ENCODE results near the gene PAX5. TPM values are rescaled to one million over a fixed set of nuclear protein-coding genes. Genes with fewer than 3 reads are reported as not detected.

Gene PAX5
- total RNA-seq, 1 experiment from 2014 or later = 6.6 TPM

GRCh38 chr9:36868586-36869282 lies 165.3 kb downstream of the PAX5 start:
- Mint-ChIP-seq H3K27me3 (ENCODE audit: low read depth) (peaks cover 26% of the 10 kb centered on the region), H3K36me3 (no peaks in the 10 kb centered on the region), H3K27ac (no peak overlapping the region), H3K9me3 (no peaks in the 10 kb centered on the region), H3K4me3 (no peak overlapping the region), H3K4me1 (peaks cover 30% of the 10 kb centered on the region)
- TF ChIP-seq ZNF263 (CRISPR knock-in tag; IDR thresholded peaks at IDR 0.05; ENCODE audit: low read depth) (no peak), ATF6 (CRISPR knock-in tag; IDR thresholded peaks at IDR 0.05) (no peak), ZNF138 (CRISPR knock-in tag; conservative IDR thresholded peaks at IDR 0.05) (no peak), ZNF281 (CRISPR knock-in tag; IDR thresholded peaks at IDR 0.05) (no peak), FOXJ3 (CRISPR knock-in tag; IDR thresholded peaks at IDR 0.05; ENCODE audit: borderline replicate concordance) (no peak), FOXK1 (CRISPR knock-in tag; IDR thresholded peaks at IDR 0.05) (no peak), ESRRA (CRISPR knock-in tag; IDR thresholded peaks at IDR 0.05; ENCODE audit: borderline replicate concordance) (no peak)
- TF ChIP-seq, protein P1, sequence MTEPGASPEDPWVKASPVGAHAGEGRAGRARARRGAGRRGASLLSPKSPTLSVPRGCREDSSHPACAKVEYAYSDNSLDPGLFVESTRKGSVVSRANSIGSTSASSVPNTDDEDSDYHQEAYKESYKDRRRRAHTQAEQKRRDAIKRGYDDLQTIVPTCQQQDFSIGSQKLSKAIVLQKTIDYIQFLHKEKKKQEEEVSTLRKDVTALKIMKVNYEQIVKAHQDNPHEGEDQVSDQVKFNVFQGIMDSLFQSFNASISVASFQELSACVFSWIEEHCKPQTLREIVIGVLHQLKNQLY (CRISPR knock-in tag; IDR thresholded peaks at IDR 0.05) = no peak
- ATAC-seq (no peak), DNase-seq (ENCODE audit: low spot score) (no peak)
- ChIA-PET CTCF (interaction anchor here (1.0 to 1.7 kb wide), 8 partner anchors 13 to 516 kb away, joined by 3 to 15 read pairs (median 4); no protein-coding TSS in a partner anchor), POLR2A (no interaction called here)

DNA sequence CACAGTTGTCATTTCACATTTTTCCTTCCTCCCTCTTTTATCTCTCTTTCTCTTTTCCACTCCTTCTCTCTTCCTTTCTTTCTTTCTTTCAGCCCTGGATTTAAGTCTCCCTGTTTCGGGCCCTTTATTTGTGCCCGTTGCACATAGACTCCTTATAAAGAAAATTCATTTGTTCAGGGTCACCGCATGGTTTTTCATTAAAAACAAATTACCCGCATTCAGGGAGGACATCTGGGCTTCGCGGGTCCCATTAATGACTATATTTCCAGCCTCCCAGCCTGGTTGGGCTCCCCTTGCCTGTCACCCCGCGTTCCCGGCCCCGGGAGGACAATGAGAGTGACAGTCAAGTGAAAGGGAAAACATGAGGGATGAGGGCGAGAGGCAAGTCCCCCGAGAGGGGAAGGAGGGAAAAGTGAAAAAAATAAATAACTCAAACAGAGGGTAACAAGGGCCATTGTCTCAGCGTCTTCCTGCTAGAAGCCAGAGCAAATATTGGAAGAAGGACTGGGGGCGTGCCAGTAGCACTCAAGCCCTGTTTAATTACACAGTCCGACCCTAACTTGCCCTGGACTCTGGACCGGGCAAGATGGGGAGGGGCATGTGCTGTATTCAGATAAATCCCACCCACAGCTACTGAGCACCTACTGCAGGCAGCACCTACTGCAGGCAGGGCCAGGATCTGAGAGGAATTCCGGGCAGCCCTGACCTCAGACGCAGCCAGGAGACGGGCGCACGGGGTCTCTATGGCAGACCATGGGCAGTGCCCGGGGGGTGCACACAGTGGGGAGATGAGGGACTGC lies 166.2 kb downstream of the PAX5 start:
- CTCF ChIA-PET = interaction anchor here (1.0 to 1.7 kb wide), 13 partner anchors 12 to 543 kb away, joined by 3 to 15 read pairs (median 4); no protein-coding TSS in a partner anchor
- TF ChIP-seq, protein P1 (CRISPR knock-in tag; IDR thresholded peaks at IDR 0.05) = no peak
- TF ChIP-seq, protein P2, sequence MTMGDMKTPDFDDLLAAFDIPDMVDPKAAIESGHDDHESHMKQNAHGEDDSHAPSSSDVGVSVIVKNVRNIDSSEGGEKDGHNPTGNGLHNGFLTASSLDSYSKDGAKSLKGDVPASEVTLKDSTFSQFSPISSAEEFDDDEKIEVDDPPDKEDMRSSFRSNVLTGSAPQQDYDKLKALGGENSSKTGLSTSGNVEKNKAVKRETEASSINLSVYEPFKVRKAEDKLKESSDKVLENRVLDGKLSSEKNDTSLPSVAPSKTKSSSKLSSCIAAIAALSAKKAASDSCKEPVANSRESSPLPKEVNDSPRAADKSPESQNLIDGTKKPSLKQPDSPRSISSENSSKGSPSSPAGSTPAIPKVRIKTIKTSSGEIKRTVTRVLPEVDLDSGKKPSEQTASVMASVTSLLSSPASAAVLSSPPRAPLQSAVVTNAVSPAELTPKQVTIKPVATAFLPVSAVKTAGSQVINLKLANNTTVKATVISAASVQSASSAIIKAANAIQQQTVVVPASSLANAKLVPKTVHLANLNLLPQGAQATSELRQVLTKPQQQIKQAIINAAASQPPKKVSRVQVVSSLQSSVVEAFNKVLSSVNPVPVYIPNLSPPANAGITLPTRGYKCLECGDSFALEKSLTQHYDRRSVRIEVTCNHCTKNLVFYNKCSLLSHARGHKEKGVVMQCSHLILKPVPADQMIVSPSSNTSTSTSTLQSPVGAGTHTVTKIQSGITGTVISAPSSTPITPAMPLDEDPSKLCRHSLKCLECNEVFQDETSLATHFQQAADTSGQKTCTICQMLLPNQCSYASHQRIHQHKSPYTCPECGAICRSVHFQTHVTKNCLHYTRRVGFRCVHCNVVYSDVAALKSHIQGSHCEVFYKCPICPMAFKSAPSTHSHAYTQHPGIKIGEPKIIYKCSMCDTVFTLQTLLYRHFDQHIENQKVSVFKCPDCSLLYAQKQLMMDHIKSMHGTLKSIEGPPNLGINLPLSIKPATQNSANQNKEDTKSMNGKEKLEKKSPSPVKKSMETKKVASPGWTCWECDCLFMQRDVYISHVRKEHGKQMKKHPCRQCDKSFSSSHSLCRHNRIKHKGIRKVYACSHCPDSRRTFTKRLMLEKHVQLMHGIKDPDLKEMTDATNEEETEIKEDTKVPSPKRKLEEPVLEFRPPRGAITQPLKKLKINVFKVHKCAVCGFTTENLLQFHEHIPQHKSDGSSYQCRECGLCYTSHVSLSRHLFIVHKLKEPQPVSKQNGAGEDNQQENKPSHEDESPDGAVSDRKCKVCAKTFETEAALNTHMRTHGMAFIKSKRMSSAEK (CRISPR knock-in tag; IDR thresholded peaks at IDR 0.05; ENCODE audit: borderline replicate concordance) = no peak
- TF ChIP-seq, protein P3, sequence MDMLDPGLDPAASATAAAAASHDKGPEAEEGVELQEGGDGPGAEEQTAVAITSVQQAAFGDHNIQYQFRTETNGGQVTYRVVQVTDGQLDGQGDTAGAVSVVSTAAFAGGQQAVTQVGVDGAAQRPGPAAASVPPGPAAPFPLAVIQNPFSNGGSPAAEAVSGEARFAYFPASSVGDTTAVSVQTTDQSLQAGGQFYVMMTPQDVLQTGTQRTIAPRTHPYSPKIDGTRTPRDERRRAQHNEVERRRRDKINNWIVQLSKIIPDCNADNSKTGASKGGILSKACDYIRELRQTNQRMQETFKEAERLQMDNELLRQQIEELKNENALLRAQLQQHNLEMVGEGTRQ (CRISPR knock-in tag; IDR thresholded peaks at IDR 0.05) = no peak
- TF ChIP-seq FOXP1 (CRISPR knock-in tag; IDR thresholded peaks at IDR 0.05; ENCODE audit: borderline replicate concordance) (no peak), RELA (CRISPR knock-in tag; IDR thresholded peaks at IDR 0.05; ENCODE audit: borderline replicate concordance) (no peak), ZNF416 (CRISPR knock-in tag; IDR thresholded peaks at IDR 0.05) (no peak), GABPB1 (CRISPR knock-in tag; IDR thresholded peaks at IDR 0.05) (peak; percentile 44; the same call in 1 of the 2 replicates), HMGA2 (CRISPR knock-in tag; IDR thresholded peaks at IDR 0.05) (no peak)

More for the DNA sequence above, 166.2 kb downstream of the PAX5 start:
- Mint-ChIP-seq H3K27me3 (ENCODE audit: low read depth) (peaks cover 34% of the 10 kb centered on the region), H3K27ac (no peak overlapping the region), H3K36me3 (no peaks in the 10 kb centered on the region), H3K4me3 (no peak overlapping the region), H3K9me3 (no peaks in the 10 kb centered on the region), H3K4me1 (peaks cover 30% of the 10 kb centered on the region)
- no peak for ATAC-seq
- no peak for DNase-seq (ENCODE audit: low spot score)
- POLR2A ChIA-PET = no interaction called here

All from WTC11 (cell line).